KMS-11 (cell line): Measurements from ENCODE around the gene NANOS3.

Experiments used
- H2AFZ ChIP-seq: fragments of 200-600 bp; sonication (generic); 2 replicates; pipeline ENCODE4 v1.6.1; 2016; ENCODE audit warnings: antibody characterized with exemption, mixed run types, low read depth
- H3K27ac ChIP-seq: fragments of 200-600 bp; sonication (generic); 2 replicates; pipeline ENCODE4 v1.6.1; 2016; ENCODE audit warnings: mild to moderate bottlenecking, mixed run types
- H3K27me3 ChIP-seq: fragments of 200-600 bp; sonication (generic); 2 replicates; pipeline ENCODE4 v1.6.1; 2017; ENCODE audit warnings: mild to moderate bottlenecking, low read depth, mixed run types, moderate library complexity; ENCODE audit not compliant: insufficient read depth
- H3K36me3 ChIP-seq: fragments of 200-600 bp; sonication (generic); 2 replicates; pipeline ENCODE4 v1.6.1; 2017; ENCODE audit warnings: mild to moderate bottlenecking, mixed run types; ENCODE audit not compliant: insufficient read depth
- H3K4me1 ChIP-seq: fragments of 200-600 bp; sonication (generic); 2 replicates; pipeline ENCODE4 v1.6.1; 2016; ENCODE audit warnings: mild to moderate bottlenecking, low read depth, mixed run types; ENCODE audit not compliant: poor library complexity, severe bottlenecking
- H3K4me2 ChIP-seq: fragments of 200-600 bp; sonication (generic); 2 replicates; pipeline ENCODE4 v1.7.0; 2016; ENCODE audit warnings: mild to moderate bottlenecking, mixed run types
- H3K4me3 ChIP-seq: fragments of 200-600 bp; sonication (generic); IDR thresholded peaks from 2 replicates; pipeline ENCODE4 v1.6.1; 2017; ENCODE audit warnings: low read depth, low read length, mixed read lengths; ENCODE audit not compliant: insufficient read depth
- H3K79me2 ChIP-seq: fragments of 200-600 bp; sonication (generic); 2 replicates; pipeline ENCODE4 v1.6.1; 2016; ENCODE audit warnings: low read depth, mixed run types; ENCODE audit not compliant: insufficient read depth
- H3K9ac ChIP-seq: fragments of 200-600 bp; sonication (generic); 2 replicates; pipeline ENCODE4 v1.6.1; 2016; ENCODE audit warnings: mild to moderate bottlenecking, mixed run types
- H4K20me1 ChIP-seq: fragments of 200-600 bp; sonication (generic); 2 replicates; pipeline ENCODE4 v1.6.1; 2016; ENCODE audit warnings: mild to moderate bottlenecking, mixed run types; ENCODE audit not compliant: insufficient read depth
- TF ChIP-seq, protein P1 (sequence below): fragments of 200-600 bp; sonication (generic); conservative IDR thresholded peaks from 2 replicates; pipeline ENCODE4 v1.6.1; 2017; ENCODE audit warnings: low read depth, mild to moderate bottlenecking, antibody characterized with exemption, low read length, moderate library complexity, mixed read lengths

Gene NANOS3

DNA sequence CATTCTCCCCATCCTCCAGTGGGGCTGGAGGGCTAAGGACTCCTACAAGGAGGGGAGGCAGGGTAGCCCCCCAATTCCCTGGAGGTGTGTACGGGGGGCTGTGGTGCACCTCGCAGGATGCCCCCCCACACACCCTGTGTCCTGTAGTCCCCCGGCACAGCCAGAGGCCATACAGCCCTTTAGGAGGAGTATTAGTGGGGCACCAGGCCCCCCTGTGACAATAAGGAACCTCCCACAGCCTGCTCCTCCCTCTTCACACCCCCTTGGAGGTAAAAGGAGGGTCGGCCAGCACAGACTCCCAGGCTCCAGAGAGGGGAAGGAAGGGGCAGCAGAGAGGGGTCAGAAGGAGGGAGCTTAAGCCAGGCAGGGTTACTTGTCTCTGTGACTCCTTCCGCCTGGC, at the start of gene NANOS3:
TSS of gene NANOS3 (plus strand) at position 301 of the 400 bp plus-strand sequence. CDS start 115 bp downstream, outside the sequence.
- Histone ChIP-seq H4K20me1 (no peaks in the 10 kb centered on the region), H3K4me1 (peaks cover 16% of the 10 kb centered on the region), H3K36me3 (no peaks in the 10 kb centered on the region), H2AFZ (no peak within 1 kb of the TSS), H3K79me2 (no peaks in the 10 kb centered on the region), H3K4me2 (no peak within 1 kb of the TSS), H3K27me3 (peaks cover 21% of the 10 kb centered on the region; the same call in 1 of the 2 replicates), H3K27ac (no peak within 1 kb of the TSS), H3K9ac (no peak within 1 kb of the TSS), H3K4me3 (no peak within 1 kb of the TSS)
- TF ChIP-seq, protein P1, sequence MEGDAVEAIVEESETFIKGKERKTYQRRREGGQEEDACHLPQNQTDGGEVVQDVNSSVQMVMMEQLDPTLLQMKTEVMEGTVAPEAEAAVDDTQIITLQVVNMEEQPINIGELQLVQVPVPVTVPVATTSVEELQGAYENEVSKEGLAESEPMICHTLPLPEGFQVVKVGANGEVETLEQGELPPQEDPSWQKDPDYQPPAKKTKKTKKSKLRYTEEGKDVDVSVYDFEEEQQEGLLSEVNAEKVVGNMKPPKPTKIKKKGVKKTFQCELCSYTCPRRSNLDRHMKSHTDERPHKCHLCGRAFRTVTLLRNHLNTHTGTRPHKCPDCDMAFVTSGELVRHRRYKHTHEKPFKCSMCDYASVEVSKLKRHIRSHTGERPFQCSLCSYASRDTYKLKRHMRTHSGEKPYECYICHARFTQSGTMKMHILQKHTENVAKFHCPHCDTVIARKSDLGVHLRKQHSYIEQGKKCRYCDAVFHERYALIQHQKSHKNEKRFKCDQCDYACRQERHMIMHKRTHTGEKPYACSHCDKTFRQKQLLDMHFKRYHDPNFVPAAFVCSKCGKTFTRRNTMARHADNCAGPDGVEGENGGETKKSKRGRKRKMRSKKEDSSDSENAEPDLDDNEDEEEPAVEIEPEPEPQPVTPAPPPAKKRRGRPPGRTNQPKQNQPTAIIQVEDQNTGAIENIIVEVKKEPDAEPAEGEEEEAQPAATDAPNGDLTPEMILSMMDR, result no peak

DNA sequence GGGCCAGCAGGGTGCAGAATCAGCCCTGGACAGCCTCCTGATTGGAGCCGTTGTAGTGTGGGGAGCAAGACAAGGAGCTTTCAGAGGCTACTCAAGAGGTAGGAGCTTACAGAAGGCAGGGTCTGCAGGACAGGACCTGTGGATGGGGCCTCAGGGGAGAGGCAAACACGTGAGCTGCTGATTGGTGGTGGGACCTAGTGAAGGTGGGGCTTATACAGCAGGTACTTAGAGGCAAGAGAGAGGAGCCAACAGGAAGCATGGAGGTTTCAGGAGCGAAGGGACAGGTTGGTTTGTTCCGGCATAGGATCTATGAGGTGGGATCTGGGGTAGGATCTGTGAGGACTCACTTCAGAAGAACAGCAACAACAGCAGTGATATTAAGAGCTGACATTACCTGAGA, 49.3 kb upstream of the NANOS3 start:
- Histone ChIP-seq H2AFZ (no peak overlapping the region), H3K9ac (no peak overlapping the region), H3K79me2 (no peaks in the 10 kb centered on the region), H3K36me3 (no peaks in the 10 kb centered on the region), H3K4me1 (no peaks in the 10 kb centered on the region), H3K27ac (no peak overlapping the region), H3K4me2 (no peak overlapping the region), H4K20me1 (no peaks in the 10 kb centered on the region), H3K4me3 (no peak overlapping the region), H3K27me3 (no peaks in the 10 kb centered on the region)
- TF ChIP-seq, protein P1, result no peak

DNA sequence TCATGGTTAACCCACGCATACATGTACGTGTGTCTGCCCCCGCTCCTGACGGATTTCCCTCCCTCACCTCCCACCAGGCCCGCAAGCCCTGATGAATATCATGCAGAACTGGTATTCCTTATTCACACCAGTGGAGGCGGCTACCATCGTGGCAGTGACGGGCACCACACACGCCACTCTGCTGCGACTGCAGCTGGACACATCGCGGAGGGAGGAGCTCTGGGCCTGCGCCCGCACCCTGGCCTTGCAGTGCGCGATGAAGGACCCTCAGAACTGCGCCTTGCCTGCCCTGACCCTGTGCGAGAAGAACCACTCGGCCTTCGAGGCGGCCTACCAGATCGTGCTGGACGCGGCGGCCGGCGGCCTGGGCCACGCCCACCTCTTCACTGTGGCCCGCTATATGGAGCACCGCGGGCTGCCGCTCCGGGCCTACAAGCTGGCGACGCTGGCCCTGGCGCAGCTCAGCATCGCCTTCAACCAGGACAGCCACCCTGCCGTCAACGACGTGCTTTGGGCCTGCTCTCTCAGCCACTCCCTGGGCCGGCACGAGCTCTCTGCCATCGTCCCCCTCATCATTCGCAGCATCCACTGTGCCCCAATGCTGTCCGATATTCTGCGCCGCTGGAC, 46.7 kb upstream of the NANOS3 start:
- H3K4me2 ChIP-seq, result no peak overlapping the region
- no peaks in the 10 kb centered on the region for H3K27me3 ChIP-seq
- no peaks in the 10 kb centered on the region for H3K79me2 ChIP-seq
- H3K9ac ChIP-seq, result no peak overlapping the region
- no peak overlapping the region for H3K27ac ChIP-seq
- H3K4me1 ChIP-seq, result no peaks in the 10 kb centered on the region
- no peaks in the 10 kb centered on the region for H3K36me3 ChIP-seq
- no peak overlapping the region for H2AFZ ChIP-seq
- H3K4me3 ChIP-seq, result no peak overlapping the region
- TF ChIP-seq, protein P1, result no peak
- H4K20me1 ChIP-seq, result no peaks in the 10 kb centered on the region

DNA sequence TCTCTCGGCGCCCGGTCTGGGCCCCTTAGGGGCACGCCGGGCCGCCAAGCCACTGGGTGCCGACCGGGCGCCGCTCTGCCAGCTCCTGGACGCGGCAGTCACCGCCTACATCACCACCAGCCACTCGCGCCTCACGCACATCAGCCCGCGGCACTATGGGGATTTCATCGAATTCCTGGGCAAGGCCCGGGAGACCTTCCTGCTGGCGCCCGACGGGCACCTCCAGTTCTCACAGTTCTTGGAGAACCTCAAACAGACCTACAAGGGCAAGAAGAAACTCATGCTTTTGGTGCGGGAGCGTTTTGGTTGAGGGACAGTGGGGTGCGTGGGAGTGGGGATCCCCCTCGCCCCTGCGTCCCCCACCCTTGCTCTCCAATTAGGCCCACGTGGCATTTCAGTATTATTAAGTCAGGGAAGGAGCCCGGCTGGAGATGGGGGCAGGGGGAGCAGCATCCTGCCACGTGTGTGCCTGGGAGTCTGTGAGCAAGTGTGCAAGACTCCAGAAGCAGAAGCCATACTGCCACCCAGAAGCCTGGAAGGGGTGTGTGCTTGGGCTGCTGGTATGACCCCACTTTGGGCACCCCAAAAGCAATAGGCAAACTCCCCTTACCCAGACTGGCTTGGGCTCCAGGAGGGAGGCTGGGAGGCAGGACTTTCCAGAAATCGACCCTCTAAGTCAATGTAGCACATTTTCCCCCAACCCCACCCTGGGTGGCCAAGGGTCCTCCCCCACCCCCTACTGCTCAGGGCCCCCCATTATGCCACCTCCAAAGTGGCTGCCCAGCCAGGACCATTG, 46.0 kb upstream of the NANOS3 start:
- Histone ChIP-seq H3K79me2 (no peaks in the 10 kb centered on the region), H2AFZ (no peak overlapping the region), H3K36me3 (no peaks in the 10 kb centered on the region), H3K27me3 (no peaks in the 10 kb centered on the region), H4K20me1 (no peaks in the 10 kb centered on the region), H3K9ac (no peak overlapping the region), H3K4me1 (no peaks in the 10 kb centered on the region), H3K4me3 (no peak overlapping the region), H3K4me2 (no peak overlapping the region), H3K27ac (no peak overlapping the region)
- TF ChIP-seq, protein P1, result no peak
